Osteocyte (in vitro differentiated cells): Measurements from ENCODE around the gene GLT1D1. TPM values are rescaled to one million over a fixed set of nuclear protein-coding genes. Genes with fewer than 3 reads are reported as not detected.

Source experiments
- DNase-seq: peaks from one replicate; pipeline ENCODE4 v3.0.0; 2021; ENCODE audit warnings: mixed read lengths; ENCODE audit not compliant: unreplicated experiment; ENCODE audit errors: extremely low spot score
- H3K27ac Mint-ChIP-seq: one replicate; pipeline ENCODE4 v1.8.0; 2021; ENCODE audit warnings: mild to moderate bottlenecking, mixed read lengths; ENCODE audit not compliant: unreplicated experiment
- H3K27me3 Mint-ChIP-seq: one replicate; pipeline ENCODE4 v1.8.0; 2021; ENCODE audit warnings: mixed read lengths; ENCODE audit not compliant: unreplicated experiment
- H3K36me3 Mint-ChIP-seq: one replicate; pipeline ENCODE4 v1.8.0; 2021; ENCODE audit warnings: mixed read lengths; ENCODE audit not compliant: unreplicated experiment
- H3K4me1 Mint-ChIP-seq: one replicate; pipeline ENCODE4 v1.8.0; 2021; ENCODE audit warnings: mixed read lengths; ENCODE audit not compliant: unreplicated experiment
- H3K4me3 Mint-ChIP-seq: one replicate; pipeline ENCODE4 v1.8.0; 2021; ENCODE audit warnings: mild to moderate bottlenecking, moderate library complexity, mixed read lengths; ENCODE audit not compliant: unreplicated experiment
- H3K9me3 Mint-ChIP-seq: one replicate; pipeline ENCODE4 v1.8.0; 2021; ENCODE audit warnings: mixed read lengths; ENCODE audit not compliant: unreplicated experiment
- total RNA-seq: library from RNA; stranded (reverse); gene quantifications from 2 replicates; pipeline ENCODE4 v1.2.1, GENCODE V29; 2021
- TF ChIP-seq, protein P1 (sequence below): fragments of 200-600 bp; sonication (generic); IDR thresholded peaks from 2 replicates; pipeline ENCODE4 v1.5.0; 2021; ENCODE audit warnings: antibody characterized with exemption, mild to moderate bottlenecking, moderate library complexity

Gene GLT1D1
- total RNA-seq, 1 donor from 2014 or later, result 0.11 TPM

DNA sequence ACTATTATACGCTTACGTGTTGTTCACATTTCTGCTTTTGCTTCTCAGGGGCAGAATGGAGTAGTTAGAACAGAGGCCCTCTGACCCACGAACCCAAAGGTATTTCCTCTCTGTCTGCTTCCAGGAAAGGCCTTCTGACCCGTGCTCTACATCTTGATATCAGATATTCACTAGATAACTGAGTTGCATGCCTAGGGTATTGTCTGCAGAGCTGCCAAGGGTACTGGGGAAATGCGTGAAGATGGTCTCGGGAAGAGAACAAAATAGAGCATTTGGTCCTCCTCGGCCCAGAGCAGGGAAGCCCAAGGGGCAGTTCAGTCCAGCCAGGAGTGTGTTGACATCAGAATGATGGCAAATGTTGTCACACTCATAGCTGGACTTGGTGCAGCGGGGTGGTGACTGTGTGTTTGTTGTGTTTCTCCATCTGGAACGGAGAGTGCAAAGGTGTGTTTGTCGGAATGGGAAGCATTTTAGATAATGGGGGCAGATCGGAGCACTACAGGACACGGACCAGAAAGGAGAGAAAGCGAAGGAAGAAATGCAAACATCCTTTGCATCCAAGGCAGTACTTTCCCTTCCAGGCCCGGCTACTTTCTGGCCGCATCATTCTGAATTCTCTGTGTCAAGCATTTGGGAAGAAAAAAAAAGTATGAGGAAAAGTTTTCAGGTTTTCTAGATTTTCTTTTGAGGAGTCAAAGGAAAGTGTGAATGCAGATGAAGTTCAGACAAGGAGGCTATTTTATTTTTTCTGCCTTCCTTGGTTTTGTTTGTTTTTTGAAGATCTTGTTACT, 8.1 kb downstream of the GLT1D1 start:
- Mint-ChIP-seq H3K36me3 (no peaks in the 10 kb centered on the region), H3K27ac (no peak overlapping the region), H3K4me3 (no peak overlapping the region), H3K27me3 (peaks cover 15% of the 10 kb centered on the region), H3K4me1 (no peaks in the 10 kb centered on the region), H3K9me3 (no peaks in the 10 kb centered on the region)
- no peak for DNase-seq
- TF ChIP-seq, protein P1, sequence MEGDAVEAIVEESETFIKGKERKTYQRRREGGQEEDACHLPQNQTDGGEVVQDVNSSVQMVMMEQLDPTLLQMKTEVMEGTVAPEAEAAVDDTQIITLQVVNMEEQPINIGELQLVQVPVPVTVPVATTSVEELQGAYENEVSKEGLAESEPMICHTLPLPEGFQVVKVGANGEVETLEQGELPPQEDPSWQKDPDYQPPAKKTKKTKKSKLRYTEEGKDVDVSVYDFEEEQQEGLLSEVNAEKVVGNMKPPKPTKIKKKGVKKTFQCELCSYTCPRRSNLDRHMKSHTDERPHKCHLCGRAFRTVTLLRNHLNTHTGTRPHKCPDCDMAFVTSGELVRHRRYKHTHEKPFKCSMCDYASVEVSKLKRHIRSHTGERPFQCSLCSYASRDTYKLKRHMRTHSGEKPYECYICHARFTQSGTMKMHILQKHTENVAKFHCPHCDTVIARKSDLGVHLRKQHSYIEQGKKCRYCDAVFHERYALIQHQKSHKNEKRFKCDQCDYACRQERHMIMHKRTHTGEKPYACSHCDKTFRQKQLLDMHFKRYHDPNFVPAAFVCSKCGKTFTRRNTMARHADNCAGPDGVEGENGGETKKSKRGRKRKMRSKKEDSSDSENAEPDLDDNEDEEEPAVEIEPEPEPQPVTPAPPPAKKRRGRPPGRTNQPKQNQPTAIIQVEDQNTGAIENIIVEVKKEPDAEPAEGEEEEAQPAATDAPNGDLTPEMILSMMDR, result no peak

DNA sequence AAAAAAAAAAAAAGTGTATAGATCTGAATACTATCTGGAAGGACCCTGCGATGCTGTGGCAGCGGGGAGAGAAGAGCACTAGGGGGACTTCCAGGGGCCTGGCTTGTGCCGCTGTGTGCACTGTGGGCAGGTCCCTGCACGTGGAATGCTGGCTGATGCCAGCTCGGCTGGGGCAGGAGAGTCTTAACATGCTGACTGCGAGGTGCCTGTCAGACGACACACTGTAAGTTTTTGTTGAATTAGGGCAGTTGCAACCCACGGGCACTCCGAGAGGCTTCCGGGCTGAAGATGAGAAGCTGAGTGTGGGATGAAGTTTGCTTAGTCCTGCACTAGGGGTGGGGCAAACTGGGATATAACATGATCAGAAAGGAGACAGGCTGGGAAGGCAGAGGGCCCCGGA, 10.7 kb downstream of the GLT1D1 start:
- no peak for DNase-seq
- H3K4me3 Mint-ChIP-seq, result no peak overlapping the region
- TF ChIP-seq, protein P1, result no peak
- no peaks in the 10 kb centered on the region for H3K9me3 Mint-ChIP-seq
- H3K27me3 Mint-ChIP-seq, result peaks cover under 1% of the 10 kb centered on the region
- no peak overlapping the region for H3K27ac Mint-ChIP-seq
- H3K4me1 Mint-ChIP-seq, result no peaks in the 10 kb centered on the region
- no peaks in the 10 kb centered on the region for H3K36me3 Mint-ChIP-seq

DNA sequence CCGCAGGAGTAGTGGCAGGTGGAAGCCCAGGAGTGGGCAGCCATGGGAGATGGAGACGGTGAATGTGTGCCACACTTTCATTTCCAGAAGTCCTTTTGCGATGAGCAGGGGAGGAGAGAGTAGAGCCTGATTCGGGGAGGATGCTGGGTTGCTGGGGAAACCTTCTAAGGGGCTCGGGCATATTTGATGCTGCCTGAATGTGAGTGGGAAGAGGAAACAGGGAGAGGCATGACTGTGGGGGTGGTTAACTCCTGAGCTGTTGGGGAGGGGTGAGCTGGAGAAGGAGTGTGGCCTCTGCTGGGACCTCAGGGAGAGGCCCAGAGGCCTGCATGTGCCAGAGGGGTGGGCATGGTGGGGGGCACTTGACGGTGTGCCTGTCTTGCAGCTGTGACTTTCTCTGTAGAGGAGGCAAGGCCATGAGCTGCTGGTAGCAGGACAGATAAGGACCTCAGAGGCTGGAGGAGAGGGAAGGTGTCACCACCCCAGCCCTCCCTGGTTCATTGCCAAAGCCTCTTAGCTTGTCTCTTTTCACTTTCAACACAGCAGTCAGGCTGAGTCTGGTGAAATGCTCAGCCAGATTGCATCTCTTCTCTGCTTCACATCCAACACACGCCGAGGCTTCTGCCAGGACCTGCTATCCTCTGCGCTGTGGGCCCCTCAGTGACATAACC, 11.4 kb downstream of the GLT1D1 start:
- Mint-ChIP-seq H3K27me3 (no peaks in the 10 kb centered on the region), H3K36me3 (no peaks in the 10 kb centered on the region), H3K9me3 (no peaks in the 10 kb centered on the region), H3K4me3 (no peak overlapping the region), H3K27ac (no peak overlapping the region), H3K4me1 (no peaks in the 10 kb centered on the region)
- no peak for DNase-seq
- TF ChIP-seq, protein P1, result no peak

DNA sequence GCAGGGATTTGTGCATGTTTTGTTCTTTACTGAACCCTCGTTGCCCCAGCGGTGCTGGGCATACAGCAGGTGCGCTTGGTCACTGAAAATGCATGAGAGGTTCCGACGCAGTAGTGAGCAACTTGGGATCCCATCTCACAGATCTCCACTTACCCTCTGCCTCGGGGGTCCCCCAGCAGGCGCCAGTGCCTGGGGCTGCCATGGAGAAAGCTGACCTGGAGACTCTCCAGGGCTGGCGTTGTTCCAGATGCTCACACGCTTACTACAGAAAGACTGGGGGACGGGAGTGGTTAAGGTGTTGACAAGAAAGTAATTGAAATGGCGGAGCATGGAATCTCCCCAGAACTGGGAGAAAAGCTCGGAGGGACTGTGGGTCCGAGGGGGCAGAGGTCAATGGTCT, 14.2 kb downstream of the GLT1D1 start:
- TF ChIP-seq, protein P1, result no peak
- Mint-ChIP-seq H3K36me3 (no peaks in the 10 kb centered on the region), H3K27ac (no peak overlapping the region), H3K27me3 (no peaks in the 10 kb centered on the region), H3K9me3 (peaks cover 4% of the 10 kb centered on the region), H3K4me1 (no peaks in the 10 kb centered on the region), H3K4me3 (no peak overlapping the region)
- no peak for DNase-seq

DNA sequence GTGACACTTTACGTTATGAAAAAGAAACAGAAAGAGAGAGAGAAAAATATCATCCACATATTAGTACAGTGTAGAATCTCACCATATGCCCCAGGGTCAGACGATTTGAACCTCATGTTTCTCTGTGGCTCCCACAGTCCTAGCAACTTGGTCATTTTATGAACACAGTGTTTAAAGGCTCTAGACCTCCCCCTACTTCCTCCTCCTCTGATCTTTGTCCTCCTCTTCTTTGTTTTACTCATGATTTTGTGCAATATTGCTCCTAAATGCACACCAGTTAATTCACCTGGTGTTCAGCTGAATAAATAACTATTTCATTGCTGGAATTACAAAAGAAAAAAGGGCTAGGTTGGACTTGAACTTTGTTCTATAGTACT, 18.2 kb downstream of the GLT1D1 start:
- H3K36me3 Mint-ChIP-seq, result no peaks in the 10 kb centered on the region
- peaks cover 13% of the 10 kb centered on the region for H3K9me3 Mint-ChIP-seq
- no peak overlapping the region for H3K4me3 Mint-ChIP-seq
- no peak for DNase-seq
- H3K4me1 Mint-ChIP-seq, result no peaks in the 10 kb centered on the region
- H3K27ac Mint-ChIP-seq, result no peak overlapping the region
- TF ChIP-seq, protein P1, result no peak
- H3K27me3 Mint-ChIP-seq, result no peaks in the 10 kb centered on the region
